ENCODE measurements around the gene MBNL1.

DNA sequence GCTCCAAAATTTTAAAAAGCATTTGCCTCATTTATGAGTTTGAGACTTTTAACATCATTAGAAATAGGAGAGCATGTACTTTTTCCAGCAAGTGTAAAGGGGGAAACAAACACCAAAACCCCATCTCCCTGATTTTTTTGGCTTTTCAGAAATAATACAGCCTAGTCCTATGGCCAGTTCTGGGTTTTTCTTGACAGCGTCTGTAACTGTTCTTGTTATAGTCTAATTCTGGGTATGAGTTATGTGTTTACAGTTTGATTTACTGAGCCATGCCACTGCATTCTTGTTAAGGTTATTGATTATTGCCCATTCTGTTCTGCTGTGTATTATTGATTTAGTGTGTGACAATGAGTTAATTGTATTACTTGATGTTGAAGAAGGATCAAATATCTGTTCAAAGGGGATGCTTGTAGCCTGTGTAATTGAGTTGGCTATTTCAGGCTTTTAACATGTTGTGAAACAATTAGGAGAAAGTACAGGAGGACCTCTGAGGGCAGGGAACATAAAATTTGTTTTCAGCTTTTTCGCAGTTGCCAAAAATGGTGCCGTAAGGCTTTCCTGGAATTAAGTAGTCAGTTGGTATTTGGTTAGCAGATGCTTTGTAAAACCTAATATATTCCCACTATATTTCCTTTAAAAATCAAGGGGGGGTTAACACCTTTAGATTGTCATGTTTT lies 46.1 kb downstream of the MBNL1 start:
- TF ChIP-seq POLR2A (IDR thresholded peaks at IDR 0.05) (no peak), EP300 (IDR thresholded peaks at IDR 0.05) (peak in 1 of 2 donors; percentile 68)
- TF ChIP-seq, protein P1, sequence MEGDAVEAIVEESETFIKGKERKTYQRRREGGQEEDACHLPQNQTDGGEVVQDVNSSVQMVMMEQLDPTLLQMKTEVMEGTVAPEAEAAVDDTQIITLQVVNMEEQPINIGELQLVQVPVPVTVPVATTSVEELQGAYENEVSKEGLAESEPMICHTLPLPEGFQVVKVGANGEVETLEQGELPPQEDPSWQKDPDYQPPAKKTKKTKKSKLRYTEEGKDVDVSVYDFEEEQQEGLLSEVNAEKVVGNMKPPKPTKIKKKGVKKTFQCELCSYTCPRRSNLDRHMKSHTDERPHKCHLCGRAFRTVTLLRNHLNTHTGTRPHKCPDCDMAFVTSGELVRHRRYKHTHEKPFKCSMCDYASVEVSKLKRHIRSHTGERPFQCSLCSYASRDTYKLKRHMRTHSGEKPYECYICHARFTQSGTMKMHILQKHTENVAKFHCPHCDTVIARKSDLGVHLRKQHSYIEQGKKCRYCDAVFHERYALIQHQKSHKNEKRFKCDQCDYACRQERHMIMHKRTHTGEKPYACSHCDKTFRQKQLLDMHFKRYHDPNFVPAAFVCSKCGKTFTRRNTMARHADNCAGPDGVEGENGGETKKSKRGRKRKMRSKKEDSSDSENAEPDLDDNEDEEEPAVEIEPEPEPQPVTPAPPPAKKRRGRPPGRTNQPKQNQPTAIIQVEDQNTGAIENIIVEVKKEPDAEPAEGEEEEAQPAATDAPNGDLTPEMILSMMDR (IDR thresholded peaks at IDR 0.05): no peak

All from tibial nerve (tissue), 4 donors.